IPS DF 4.7 (cell line): ENCODE results near the gene VCAN.

ENCODE experiments used
- DNase-seq: peaks from one replicate; pipeline ENCODE4 v3.0.0-alpha.2; 2013; ENCODE audit warnings: low spot score; ENCODE audit errors: extremely low read depth

VCAN gene

GRCh38 chr5:83467371-83468035 lies 4.0 kb upstream of the VCAN start:
- no peak for DNase-seq

- DNase-seq: no peak
These were observed 2.5 kb upstream of the VCAN start for GRCh38 chr5:83469075-83469474.

GRCh38 chr5:83470526-83471404 lies 779 bp upstream of the VCAN start:
- DNase-seq: no peak

GRCh38 chr5:83472213-83472507 lies 616 bp downstream of the VCAN start:
- DNase-seq: no peak

- no peak for DNase-seq
These were observed 1.2 kb downstream of the VCAN start for GRCh38 chr5:83472508-83473345.

GRCh38 chr5:83473346-83474160 lies 2.0 kb downstream of the VCAN start:
- DNase-seq: peak; percentile 94

GRCh38 chr5:83474161-83474796 lies 2.7 kb downstream of the VCAN start:
- no peak for DNase-seq

- DNase-seq: no peak
These were observed 3.4 kb downstream of the VCAN start for GRCh38 chr5:83474991-83475390.

GRCh38 chr5:83475391-83475863 lies 3.9 kb downstream of the VCAN start:
- DNase-seq: no peak

- no peak for DNase-seq
These were observed 4.6 kb downstream of the VCAN start for GRCh38 chr5:83475935-83476814.

GRCh38 chr5:83482961-83483360 lies 11.4 kb downstream of the VCAN start:
- DNase-seq: no peak

GRCh38 chr5:83484294-83484693 lies 12.8 kb downstream of the VCAN start:
- no peak for DNase-seq

GRCh38 chr5:83485842-83486241 lies 14.3 kb downstream of the VCAN start:
- no peak for DNase-seq

- no peak for DNase-seq
These were observed 15.6 kb downstream of the VCAN start for GRCh38 chr5:83487155-83487554.

- no peak for DNase-seq
These were observed 16.7 kb downstream of the VCAN start for GRCh38 chr5:83488271-83488670.

GRCh38 chr5:83488821-83489220 lies 17.3 kb downstream of the VCAN start:
- DNase-seq: no peak

GRCh38 chr5:83490203-83490602 lies 18.7 kb downstream of the VCAN start:
- no peak for DNase-seq

- DNase-seq: no peak
These were observed 20.8 kb downstream of the VCAN start for GRCh38 chr5:83492331-83492730.

GRCh38 chr5:83493644-83494043 lies 22.1 kb downstream of the VCAN start:
- DNase-seq: no peak
